Cardiac muscle cell (in vitro differentiated cells and primary cell): ENCODE measurements around the gene BMPER. TPM values are rescaled to one million over a fixed set of nuclear protein-coding genes. Genes with fewer than 3 reads are reported as not detected.
"Not testable (repeated sequence)": the region's sequence is repeated elsewhere in the genome, so short reads cannot be mapped to it uniquely, and the experiment has no call there.

Experiments used
- DNase-seq, 2 donors: peaks; one replicate each; pipeline versions ENCODE4 v3.0.0 to v3.0.0-alpha.2; 2010 to 2017; ENCODE audit warnings: low read depth in 1 of 2, low spot score in 1 of 2
- H3K27ac ChIP-seq: fragments of 200-600 bp; sonication (generic); 2 replicates; pipeline ENCODE4 v1.5.1; 2016
- H3K27me3 ChIP-seq: fragments of 200-600 bp; sonication (generic); 2 replicates; pipeline ENCODE4 v1.6.0; 2016; ENCODE audit warnings: control low read depth
- H3K36me3 ChIP-seq: fragments of 200-600 bp; sonication (generic); 2 replicates; pipeline ENCODE4 v1.5.1; 2016; ENCODE audit warnings: control low read depth
- H3K4me1 ChIP-seq: fragments of 200-600 bp; sonication (generic); 2 replicates; pipeline ENCODE4 v1.8.1; 2017; ENCODE audit warnings: low read depth, mild to moderate bottlenecking, mixed run types
- H3K4me3 ChIP-seq: fragments of 200-600 bp; sonication (generic); 2 replicates; pipeline ENCODE4 v1.5.1; 2016; ENCODE audit warnings: mild to moderate bottlenecking
- H3K9me3 ChIP-seq: fragments of 200-600 bp; sonication (generic); 2 replicates; pipeline ENCODE4 v1.5.1; 2017; ENCODE audit warnings: low read depth, mild to moderate bottlenecking, control low read depth
- CTCF ChIP-seq: IDR thresholded peaks from 2 replicates; pipeline ENCODE4 v1.5.1; 2012; ENCODE audit warnings: low read depth, mild to moderate bottlenecking, low read length
- polyA plus RNA-seq: library from polyadenylated mRNA; unstranded; fragments of >200 nt; fragmentation: Nextera tagmentation; extraction: Ambion mirVana; gene quantifications from 2 replicates; pipeline ENCODE4 v1.2.1, GENCODE V29; 2016
- total RNA-seq: library from RNA; depleted of rRNA; stranded (reverse); fragments of >200 nt; gene quantifications from 2 replicates; pipeline ENCODE4 v1.2.3, GENCODE V29; 2016

The BMPER gene
- total and polyA plus RNA-seq, 2 experiments from 2014 or later = 53.6 to 138 TPM

- no peaks in the 10 kb centered on the region for H3K36me3 ChIP-seq
- H3K27me3 ChIP-seq = no peaks in the 10 kb centered on the region
- no peak overlapping the region for H3K27ac ChIP-seq
- no peaks in the 10 kb centered on the region for H3K4me1 ChIP-seq
- no peak overlapping the region for H3K4me3 ChIP-seq
- no peaks in the 10 kb centered on the region for H3K9me3 ChIP-seq
- no peak for TF ChIP-seq CTCF
- no peak for DNase-seq
Observed at GRCh38 chr7:34165466-34165865, 260.1 kb downstream of the BMPER start.

GRCh38 chr7:34165927-34166550 is 260.7 kb downstream of the BMPER start:
- TF ChIP-seq CTCF = peak; percentile 78
- Histone ChIP-seq H3K27ac (no peak overlapping the region), H3K9me3 (no peaks in the 10 kb centered on the region), H3K4me3 (no peak overlapping the region), H3K27me3 (no peaks in the 10 kb centered on the region), H3K36me3 (no peaks in the 10 kb centered on the region), H3K4me1 (no peaks in the 10 kb centered on the region)
- DNase-seq = peak; percentile 47 to 66

- Histone ChIP-seq H3K36me3 (no peaks in the 10 kb centered on the region), H3K27me3 (no peaks in the 10 kb centered on the region), H3K4me3 (no peak overlapping the region), H3K9me3 (no peaks in the 10 kb centered on the region), H3K4me1 (no peaks in the 10 kb centered on the region), H3K27ac (no peak overlapping the region)
- no peak for DNase-seq
- TF ChIP-seq CTCF = no peak
Observed at GRCh38 chr7:34168013-34168412, 262.7 kb downstream of the BMPER start.

GRCh38 chr7:34174688-34175616 is 269.6 kb downstream of the BMPER start:
- not testable (repeated sequence) for H3K36me3 ChIP-seq, H3K27me3 ChIP-seq, H3K9me3 ChIP-seq, H3K27ac ChIP-seq, H3K4me1 ChIP-seq, DNase-seq, H3K4me3 ChIP-seq

GRCh38 chr7:34175837-34176236 is 270.5 kb downstream of the BMPER start:
- Histone ChIP-seq H3K9me3 (no peaks in the 10 kb centered on the region), H3K36me3 (no peaks in the 10 kb centered on the region), H3K27ac (no peak overlapping the region), H3K27me3 (no peaks in the 10 kb centered on the region), H3K4me1 (no peaks in the 10 kb centered on the region), H3K4me3 (no peak overlapping the region)
- no peak for DNase-seq
- no peak for TF ChIP-seq CTCF

- Histone ChIP-seq H3K9me3 (no peaks in the 10 kb centered on the region), H3K4me3 (no peak overlapping the region), H3K27me3 (no peaks in the 10 kb centered on the region), H3K36me3 (no peaks in the 10 kb centered on the region), H3K27ac (no peak overlapping the region), H3K4me1 (no peaks in the 10 kb centered on the region)
- DNase-seq = no peak
- no peak for TF ChIP-seq CTCF
Observed at GRCh38 chr7:34177476-34177875, 272.1 kb downstream of the BMPER start.
